HG03103 (cell line): ENCODE measurements around the gene ACAD10.

Experiments used
- ATAC-seq: cut with Tn5 transposase; IDR thresholded peaks from one replicate; pipeline ENCODE4 v1.9.1; 2021; ENCODE audit warnings: low read depth; ENCODE audit not compliant: unreplicated experiment

Gene ACAD10

GRCh38 chr12:111806304-111806703 lies 120.5 kb downstream of the ACAD10 start:
- ATAC-seq: no peak
